ENCODE data around the gene CPA5.

GRCh38 chr7:130400120-130400572 is 55.5 kb downstream of the CPA5 start:
- no peak for TF ChIP-seq CTCF (IDR thresholded peaks at IDR 0.05)
- no peak for TF ChIP-seq POLR2A (IDR thresholded peaks at IDR 0.05)
- TF ChIP-seq EP300 (IDR thresholded peaks at IDR 0.05): peak in 1 of 2 donors; percentile 44

Measured in tibial nerve (tissue), 4 donors.